Femur (tissue), 1 donor: ENCODE measurements around the gene ATRAID.
"Not testable (repeated sequence)": the region's sequence is repeated elsewhere in the genome, so short reads cannot be mapped to it uniquely, and the experiment has no call there.

Experiments
- DNase-seq: peaks from one replicate; pipeline ENCODE4 v3.0.0-alpha.2; 2017

ATRAID gene

DNA sequence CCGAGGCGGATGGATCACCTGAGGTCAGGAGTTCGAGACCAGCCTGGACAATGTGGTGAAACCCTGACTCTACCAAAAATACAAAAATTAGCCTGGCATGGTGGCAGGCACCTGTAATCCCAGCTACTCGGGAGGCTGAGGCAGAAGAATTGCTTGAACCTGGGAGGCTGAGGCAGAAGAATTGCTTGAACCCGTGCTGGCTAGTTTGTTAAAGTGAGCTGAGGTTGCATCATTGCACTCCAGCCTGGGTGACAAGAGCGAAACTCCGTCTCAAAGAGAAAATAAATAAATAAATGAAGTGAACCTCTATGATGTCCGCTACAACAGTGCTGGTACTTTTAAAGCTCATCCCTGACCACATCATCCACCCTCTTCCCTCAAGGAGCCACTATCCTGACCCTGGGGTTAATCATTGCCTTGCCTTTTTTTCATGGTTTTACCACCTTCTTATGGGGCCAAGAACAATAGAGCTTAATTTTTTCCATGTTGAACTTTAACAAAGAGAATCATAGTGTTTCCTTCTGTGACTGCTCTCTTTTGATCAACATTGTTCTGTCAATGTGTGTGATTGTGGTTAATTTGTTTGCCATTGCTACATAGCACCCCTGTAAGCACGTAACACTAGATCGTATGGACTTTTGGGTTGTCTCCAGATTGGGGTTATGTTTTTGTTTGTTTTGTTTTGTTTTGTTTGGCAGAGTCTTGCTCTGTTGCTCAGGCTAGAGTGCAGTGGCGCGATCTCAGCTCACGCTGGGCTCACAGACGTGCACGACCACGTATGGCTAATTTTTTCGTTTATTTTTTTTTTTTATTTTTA lies 17.1 kb upstream of the ATRAID start:
- no peak for DNase-seq

DNA sequence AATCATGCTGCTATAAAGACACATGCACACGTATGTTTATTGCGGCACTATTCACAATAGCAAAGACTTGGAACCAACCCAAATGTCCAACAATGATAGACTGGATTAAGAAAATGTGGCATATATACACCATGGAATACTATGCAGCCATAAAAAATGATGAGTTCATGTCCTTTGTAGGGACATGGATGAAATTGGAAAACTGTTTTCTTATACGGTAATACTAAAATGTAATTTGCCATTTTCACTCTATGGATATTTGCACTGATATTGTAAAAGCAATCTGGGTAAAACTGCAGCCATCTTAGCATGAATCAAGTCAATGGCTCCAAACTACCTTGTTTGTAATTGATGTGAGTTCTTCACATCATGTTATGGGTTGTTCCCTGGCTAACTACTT lies 16.0 kb upstream of the ATRAID start:
- DNase-seq, result not testable (repeated sequence)

DNA sequence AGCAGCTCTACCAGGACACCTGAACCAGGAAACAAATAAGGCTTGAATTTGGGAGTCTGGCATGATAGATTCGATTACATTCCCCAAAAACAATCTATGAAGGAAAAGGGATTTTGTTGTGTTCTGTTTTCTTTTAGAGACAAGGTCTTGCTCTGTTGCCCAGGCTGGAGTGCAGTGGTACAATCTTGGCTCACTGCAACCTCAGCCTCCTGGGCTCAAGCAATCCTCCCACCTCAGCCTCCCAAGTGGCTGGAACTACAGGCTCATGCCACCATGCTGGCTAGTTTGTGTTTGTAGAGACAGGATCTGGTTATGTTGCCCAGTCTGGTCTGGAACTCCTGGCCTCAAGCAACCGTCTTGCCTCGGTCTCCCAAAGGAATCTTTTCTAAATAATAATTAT lies 13.8 kb upstream of the ATRAID start:
- not testable (repeated sequence) for DNase-seq

DNA sequence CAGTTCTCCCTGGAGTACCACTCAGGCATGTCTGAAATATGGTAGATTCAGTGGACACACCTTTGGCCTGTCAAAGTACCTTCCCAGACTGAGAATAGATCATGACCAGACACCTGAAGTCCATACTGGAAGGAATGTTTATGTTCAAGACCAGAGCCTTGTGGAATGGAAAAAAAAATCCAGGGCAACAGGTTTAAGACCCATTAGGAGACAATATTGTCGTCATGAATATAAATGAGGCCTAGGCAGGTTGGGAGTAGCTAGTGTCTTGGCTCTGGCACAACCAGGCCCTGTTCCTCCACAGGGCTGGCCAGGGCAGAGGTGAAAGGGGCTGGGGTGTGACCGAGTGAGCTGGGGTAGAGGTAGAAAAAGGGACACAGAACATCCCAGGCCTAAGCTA lies 13.2 kb upstream of the ATRAID start:
- no peak for DNase-seq

DNA sequence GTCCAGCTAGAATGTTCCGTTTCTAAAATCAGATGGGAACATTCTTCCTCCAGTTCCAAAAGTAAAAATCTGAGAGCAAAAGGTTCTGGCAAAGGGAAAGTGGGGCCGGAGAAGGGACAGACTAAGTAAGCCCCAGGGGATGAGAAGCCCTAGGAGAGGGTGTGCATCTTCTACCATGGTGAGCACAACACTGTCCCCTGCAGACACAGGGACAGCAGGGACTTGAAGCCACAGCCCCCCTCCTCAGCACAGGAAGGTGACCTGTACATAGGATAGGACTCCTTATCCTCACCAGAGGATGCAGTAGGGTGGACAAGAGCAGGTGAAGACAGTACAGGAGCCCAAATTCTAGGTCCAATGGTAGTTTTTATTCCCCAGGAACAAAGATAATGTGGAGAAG lies 12.6 kb upstream of the ATRAID start:
- no peak for DNase-seq

DNA sequence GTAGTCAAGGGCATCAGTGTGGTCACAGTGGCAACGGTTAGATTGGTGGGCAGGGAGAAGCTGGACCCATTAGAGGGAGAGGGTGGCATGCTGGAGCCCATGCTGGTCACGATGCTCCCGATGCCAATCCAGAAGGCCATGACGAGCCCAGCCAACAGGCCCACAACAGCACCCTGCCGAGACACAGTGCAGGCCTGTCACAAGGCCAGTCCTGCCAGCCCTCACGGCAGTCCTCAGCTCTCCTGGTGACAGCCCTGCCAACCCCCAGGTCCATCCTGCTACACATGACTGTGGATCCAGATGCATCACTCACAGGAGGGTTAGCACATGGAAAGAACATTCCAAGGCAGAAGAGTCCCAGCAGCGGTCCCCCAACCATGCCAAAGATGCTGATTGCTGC lies 10.2 kb upstream of the ATRAID start:
- DNase-seq, result no peak

DNA sequence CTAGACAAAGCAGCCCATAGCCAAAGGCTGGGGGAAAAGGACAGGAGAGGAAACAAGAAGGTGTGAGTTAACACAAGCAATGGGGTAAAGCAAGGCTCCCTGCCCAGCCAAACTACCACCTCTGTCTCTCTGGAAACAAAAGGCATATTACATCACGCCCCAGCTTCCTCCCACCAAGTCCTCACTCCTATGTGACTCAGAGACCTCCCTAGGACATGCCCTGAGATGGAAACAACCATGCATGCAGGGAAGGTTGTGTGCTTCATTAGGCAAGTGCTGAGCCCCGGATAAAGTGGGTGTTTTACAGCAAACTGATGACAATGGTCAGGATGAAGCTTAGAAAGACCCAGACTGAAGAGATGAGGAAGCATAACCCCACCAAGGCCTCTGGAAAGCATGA lies 9.0 kb upstream of the ATRAID start:
- DNase-seq, result no peak

DNA sequence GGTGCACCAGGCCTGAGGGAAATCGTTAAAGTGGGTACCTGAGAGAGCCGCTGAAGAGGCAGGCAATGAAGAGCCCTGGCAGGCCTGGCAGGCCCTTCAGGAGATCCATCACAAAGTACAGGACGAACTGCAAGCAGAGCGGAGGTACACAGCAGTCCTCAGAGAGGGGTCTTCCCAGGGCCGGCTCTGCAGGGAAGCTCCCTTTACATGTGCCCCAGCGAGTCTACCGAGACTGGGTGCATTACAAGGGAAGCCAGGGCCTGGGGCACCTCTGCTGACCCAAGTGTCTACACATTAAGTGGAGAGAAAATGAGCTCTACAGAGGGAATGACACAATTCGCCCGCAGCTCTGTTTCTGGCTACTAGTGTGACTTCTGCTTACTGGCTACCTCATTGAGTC lies 8.1 kb upstream of the ATRAID start:
- no peak for DNase-seq

DNA sequence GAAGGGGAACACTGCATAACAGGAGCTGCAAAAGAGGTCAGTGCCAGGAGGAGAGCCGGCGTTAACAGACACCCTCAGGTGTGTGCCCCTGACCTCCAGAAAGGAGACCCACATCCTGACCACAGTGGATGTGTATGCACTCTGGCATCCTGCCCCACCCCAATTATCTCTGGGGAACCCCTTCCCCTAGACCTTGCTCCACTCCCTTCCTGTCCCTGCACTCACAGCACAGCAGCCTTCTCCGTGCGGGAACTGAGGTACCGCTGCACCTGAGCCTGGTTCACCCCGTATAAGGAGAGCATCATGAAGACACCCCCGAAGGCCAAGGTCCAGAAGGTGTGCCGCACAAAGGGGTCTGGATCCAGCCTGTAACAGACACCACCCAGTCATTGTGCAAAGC lies 7.3 kb upstream of the ATRAID start:
- no peak for DNase-seq

DNA sequence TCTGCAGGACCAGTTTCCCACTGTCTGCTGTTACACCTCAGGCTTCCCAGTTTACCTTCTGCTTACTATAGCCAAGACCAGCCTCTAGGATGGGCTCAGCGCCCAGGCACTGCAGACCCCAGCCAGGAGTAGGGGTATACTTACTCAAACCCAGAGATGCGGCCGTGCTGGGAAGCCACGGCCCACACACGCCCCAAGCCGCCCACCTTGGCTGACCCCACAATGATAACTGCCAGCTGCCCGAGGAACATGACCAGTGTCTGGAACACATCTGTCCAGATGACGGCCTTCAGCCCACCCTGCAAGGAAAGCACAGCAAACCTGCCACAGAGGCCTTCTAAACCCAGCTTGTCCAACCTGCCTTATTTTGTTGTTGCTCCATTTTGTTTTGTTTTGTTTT lies 6.6 kb upstream of the ATRAID start:
- DNase-seq, result no peak

DNA sequence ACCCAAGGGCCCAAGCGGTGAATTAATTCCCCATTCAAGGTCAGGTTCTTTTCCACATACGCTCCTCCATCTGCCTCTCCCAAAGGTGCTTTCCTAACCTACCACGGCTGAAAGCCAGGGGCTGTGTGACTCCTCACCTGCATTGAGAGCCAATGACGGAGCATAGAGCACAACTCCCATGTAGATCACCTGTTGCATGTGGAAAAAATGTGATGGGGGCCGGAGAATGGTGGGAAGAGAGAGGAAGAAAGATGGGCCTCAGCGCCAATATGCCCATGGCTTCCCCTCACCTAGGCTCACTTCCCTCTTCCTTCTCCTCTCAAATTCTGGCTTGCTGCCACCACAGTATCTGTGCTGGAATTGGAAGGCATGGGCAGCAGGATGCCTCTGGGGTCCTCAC lies 5.5 kb upstream of the ATRAID start:
- no peak for DNase-seq

DNA sequence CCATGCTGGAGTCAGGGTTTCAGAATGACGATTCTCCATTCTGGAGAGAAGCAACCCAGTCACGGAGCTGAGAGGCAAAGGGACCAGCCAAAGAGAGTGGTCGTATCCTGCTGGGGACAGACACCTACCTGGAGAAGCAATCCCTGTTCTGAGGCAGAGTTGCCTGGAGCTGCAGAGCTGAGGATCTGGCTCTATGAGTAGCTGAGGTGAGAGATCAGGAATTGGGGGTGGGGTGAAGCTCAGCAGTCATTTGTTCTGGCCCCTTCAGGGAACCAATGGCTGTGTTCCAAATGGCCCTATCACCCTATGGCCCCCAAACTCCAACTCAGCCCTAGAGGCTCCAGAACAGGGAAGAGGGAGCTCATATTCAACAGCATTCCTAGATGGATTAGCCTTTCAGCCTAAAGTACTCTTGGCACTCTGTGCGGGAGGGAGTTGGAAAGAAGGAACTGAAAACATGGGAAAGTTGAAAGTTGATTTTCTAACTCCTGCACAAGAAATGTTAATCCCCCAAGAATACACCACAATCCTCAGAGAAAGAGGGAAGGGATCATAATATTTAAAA lies 3.3 kb upstream of the ATRAID start:
- DNase-seq, result no peak

DNA sequence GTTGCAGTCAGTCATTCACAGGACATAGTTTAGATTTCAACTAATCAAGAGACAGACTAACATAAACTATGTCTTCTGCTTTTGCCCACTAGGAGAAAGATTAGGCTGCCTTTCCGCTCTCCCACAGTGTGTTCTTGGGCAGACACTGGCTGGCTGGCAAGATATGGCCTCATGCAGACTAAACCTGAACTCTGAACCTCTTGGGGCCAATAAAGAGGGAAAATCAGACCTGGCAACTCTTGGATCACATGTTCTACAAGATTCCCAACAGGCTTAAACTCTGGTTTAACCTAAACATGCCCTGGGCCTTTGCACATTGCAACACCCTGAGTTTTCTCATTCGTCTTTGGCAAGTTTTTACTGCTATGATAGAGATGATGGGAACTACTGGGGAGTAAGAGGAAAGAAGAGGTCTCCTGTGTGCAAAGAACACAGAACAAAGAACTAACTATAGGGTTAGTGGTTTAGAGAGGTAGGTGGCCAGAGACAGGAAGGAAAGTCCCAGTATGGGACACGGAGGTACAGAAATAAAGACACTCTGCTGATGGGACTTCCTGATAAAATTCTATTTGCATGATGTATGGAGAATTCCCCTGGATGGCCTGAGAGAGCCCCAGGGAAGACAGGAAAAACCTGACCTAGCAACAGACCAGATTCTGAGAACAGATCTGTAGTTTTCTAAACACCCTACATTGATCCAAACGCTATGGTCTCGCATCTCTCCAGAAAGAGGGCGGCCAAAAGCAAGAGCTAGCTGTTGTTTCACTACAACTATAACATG lies 2.0 kb upstream of the ATRAID start:
- no peak for DNase-seq

DNA sequence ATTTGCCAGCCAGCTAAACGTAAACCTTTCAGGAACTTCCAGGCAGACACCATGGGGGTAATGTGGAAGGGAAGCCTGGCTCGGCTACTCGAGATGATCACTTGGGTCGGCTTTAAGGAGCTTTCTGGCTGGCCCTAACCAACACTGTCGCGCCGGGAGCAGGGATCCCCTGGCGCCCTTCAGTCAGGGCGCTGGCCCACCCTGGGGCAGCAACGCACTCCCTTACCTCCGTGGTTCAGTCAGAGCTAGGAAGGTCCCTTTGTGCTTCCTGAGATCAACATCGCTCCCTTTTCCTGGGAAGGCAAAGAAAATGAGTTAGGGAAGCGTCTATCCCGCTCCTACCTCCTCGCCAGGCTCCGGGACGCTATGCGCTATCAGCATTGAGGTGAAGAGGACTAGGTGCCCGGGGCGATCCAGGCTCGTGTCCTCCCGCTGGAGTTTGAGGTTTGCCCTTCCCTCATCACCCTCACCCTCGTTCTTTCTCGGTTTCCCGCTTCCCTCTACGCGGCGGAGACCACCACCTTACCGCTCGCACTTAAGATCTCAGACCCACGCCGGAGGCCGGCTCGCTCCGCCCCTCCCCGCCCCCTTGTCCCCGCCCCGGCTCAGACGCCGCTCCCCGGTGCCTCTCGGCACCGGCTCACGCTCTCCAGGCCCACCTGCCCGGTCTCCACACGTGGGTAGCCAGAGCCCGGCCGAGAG lies 449 bp upstream of the ATRAID start:
- DNase-seq, result no peak

DNA sequence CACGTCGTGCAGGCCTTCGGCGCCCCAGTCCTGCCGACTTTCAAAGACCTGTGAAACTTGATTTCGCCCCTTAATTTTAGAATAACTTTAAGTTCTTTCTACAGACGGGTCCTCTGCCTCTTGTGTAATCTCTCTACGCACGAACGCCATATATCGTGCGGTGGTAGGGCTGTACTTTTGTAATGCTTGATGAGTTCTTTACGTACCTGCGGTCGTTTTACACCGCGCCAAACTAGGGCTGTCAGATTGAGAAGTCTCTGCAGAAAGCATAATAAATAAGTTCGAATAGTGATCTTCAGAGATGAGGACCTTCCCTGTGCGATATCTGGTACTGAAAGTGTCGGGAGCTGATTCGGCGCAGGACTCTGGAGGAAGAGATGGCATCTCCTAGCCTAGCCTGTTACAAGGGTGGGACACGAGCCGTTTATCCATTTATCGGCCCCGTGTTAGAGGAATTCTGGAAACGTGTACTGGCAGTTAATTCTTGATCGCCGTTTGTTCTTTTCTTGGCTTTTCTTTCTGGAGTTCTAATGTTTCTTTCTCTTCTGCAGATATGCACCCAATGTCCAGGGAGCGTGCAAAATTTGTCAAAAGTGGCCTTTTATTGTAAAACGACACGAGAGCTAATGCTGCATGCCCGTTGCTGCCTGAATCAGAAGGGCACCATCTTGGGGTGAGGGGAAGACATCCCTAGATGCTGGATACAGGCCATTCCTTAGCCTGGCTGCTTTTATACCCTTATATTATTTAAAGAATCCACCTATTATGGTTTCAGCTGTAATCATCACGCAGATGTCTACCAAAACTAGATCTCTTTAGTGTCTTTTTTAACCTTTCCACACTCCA lies 1.0 kb downstream of the ATRAID start:
- no peak for DNase-seq

DNA sequence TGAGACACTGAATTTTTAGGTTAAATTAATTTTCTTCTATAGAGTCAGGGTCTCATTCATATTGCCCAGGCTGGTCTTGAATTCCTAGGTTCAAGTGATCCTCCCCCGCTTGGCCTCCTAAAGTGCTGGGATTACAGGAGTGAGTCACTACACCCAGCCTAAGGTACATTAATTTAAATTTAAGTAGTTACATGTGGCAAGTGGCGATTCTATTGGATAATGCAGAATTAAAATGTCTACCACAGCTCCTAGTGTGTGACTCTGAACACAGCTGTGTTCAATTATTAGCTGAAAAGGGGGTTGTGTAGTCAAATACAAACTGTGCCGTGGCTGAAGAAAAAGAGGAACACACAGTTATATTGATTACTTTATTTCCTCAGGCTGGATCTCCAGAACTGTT lies 3.1 kb downstream of the ATRAID start:
- no peak for DNase-seq

DNA sequence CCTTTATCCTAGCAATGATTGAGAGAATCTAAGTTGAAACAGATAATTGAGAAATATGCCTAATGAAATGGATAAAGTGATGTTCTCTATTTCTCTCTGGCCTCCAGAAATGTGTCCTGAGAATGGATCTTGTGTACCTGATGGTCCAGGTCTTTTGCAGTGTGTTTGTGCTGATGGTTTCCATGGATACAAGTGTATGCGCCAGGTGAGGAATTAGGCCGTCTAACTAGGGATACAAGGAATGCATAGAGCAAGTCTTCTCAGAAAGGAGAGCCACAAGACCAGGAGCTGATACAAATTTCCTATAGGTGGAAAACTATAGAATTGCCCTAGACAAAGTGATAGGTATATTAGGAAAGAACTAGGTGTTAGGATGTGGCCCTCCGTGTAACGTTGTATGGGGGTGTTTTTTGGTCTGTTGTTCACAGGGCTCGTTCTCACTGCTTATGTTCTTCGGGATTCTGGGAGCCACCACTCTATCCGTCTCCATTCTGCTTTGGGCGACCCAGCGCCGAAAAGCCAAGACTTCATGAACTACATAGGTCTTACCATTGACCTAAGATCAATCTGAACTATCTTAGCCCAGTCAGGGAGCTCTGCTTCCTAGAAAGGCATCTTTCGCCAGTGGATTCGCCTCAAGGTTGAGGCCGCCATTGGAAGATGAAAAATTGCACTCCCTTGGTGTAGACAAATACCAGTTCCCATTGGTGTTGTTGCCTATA lies 4.7 kb downstream of the ATRAID start:
- no peak for DNase-seq

DNA sequence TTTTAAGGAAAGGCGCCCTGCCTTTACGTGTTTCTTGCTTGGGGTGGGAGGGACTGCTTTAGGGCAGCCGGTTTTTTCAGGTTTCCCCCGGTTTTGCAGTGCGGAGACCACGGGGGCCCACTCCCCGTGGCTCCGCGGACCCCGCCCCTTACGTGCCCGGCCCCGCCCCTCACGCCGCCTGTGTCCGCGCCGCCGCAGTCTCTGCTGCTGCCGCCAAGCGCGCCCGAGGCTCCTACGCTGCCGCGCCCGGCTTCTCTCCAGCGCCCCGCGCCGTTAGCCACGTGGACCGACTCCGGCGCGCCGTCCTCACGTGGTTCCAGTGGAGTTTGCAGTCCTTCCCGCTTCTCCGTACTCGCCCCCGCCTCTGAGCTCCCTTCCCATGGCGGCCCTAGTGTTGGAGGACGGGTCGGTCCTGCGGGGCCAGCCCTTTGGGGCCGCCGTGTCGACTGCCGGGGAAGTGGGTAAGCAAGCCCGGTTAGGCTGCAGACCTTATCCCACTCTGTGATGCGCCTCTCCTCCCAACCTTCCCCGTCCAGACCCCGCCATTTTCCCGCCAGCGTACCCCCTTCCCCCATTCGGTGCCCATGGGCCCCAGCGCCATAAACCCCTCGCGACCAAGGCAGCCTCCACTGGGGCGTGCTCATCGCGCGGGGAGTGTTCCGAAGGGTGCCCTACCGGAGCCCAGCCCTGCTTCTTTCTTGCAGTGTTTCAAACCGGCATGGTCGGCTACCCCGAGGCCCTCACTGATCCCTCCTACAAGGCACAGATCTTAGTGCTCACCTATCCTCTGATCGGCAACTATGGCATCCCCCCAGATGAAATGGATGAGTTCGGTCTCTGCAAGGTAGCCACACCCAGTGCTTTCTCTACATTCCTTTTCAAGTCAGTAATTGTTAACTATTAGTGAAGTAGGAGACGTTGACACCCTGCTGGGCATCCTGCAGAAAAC lies 5.6 kb downstream of the ATRAID start, which contains the start of gene CAD:
CAD (plus strand) TSS at position 197 of the 949 bp plus-strand sequence; CDS start at position 380, 183 bp downstream.
- DNase-seq, result peak; percentile 91

DNA sequence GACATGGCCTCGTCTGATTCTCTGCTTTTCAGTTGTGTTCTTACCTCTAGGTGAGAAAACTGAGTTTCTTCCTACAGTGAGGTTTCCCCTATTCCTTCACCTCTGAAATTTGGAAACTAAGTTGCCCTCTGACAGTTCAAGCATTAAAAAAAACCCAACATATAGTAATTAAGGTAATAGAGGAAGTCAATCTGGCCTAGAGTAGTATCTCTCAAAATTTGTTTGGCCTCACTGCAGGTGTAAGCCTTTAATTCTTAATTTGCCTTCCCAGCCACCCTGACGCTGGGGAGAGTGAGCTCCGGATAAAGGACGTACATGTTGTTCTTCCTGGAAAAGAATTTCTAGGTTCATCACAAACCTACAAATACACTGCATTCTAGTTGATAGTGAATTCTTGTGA lies 6.8 kb downstream of the ATRAID start:
- DNase-seq, result no peak

DNA sequence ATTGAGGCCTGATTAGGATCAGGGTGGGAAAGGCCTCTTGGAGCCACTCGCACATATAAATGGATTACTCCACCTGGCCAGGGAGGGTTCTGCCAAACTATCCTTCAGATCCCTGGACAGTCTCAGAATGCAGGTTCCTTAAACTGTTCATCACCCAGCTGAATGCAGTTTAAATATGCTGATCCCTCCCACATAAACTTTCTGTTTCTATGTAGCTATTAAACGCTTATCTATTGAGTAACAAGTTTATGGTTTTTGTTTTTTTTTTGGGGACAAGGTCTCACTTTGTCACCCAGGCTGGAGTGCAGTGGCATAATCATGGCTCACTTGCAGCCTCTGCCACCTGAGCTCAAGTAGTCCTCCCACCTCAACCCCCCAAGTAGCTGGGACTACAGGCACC lies 7.2 kb downstream of the ATRAID start:
- no peak for DNase-seq
